OCI-LY1 (cell line): ENCODE measurements around the gene ZNF778.

Source experiments
- CTCF ChIP-seq: fragments of 200-600 bp; sonication (generic), shearing (Covaris generic); IDR thresholded peaks from 2 replicates; pipeline ENCODE4 v1.5.1; 2017; ENCODE audit warnings: mild to moderate bottlenecking, antibody characterized with exemption, low read length, moderate library complexity, mixed read lengths
- EZH2 ChIP-seq: fragments of 200-600 bp; sonication (generic), shearing (Covaris generic); IDR thresholded peaks from 2 replicates; pipeline ENCODE4 v1.8.0; 2017; ENCODE audit warnings: borderline replicate concordance, mixed run types, mild to moderate bottlenecking, antibody characterized with exemption, low read length, moderate library complexity, mixed read lengths

GRCh38 chr16:89207993-89208392 is 9.5 kb upstream of the ZNF778 start:
- TF ChIP-seq CTCF = no peak
- TF ChIP-seq EZH2 = no peak
